ENCODE data around the gene WDR18.

The WDR18 gene

DNA sequence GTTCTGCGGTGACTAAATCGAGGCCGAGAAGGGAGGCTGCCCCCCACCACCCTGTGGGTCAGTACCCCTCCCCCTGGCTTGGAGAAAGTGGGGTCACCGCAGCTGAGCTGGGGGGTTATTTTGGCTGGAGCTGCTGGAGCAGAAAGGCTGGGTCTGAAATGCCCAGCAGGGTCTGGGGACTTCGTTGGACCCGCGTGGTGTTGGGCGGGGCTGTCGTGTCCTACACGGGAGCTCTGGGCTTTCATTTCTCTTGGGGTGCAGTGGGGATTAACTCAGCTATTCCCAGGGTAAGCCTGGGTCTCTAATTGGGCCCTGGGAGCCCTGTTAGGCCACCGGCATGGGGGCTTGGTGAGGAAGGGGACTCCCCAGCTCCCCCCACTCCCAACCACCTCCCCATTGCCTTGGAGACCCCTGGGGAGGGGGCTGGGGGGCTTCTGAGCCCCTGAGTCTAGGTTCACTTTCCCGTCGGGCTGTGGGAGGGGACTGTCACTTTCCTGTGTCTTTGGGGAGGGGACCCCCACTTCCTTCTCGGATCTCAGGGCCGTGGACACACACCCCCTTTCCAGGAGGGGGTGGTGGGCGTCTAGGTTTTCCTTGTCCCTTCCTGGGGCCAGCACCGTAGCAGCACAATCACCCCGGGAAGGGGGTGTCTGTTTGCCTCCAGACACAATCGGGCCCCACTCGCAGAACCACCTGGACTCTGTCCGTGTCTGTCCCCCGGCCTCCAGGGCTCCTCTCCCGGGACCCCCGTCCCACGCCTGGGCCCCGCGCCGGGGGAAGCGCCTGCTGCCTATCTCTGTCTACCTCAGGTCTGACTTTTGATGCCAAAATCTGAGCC, 10.2 kb upstream of the WDR18 start:
- H3K9me3 ChIP-seq (ENCODE audit: control insufficient read depth, insufficient read depth, low read depth, low read length), result peaks cover 5% of the 10 kb centered on the region
- H3K27me3 ChIP-seq (ENCODE audit: control insufficient read depth, insufficient read depth, low read length), result no peaks in the 10 kb centered on the region
- H3K4me3 ChIP-seq (ENCODE audit: low read depth, low read length), result no peak overlapping the region
- peaks cover 29% of the 10 kb centered on the region for H3K36me3 ChIP-seq (ENCODE audit: control insufficient read depth, insufficient read depth, low read length)
- no peak overlapping the region for H3K9ac ChIP-seq (ENCODE audit: low read length)
- H3K4me1 ChIP-seq (ENCODE audit: control insufficient read depth, insufficient read depth, low read length), result peaks cover under 1% of the 10 kb centered on the region; the same call in 1 of the 2 replicates
- H3K27ac ChIP-seq (ENCODE audit: low read depth, low read length), result no peak overlapping the region

DNA sequence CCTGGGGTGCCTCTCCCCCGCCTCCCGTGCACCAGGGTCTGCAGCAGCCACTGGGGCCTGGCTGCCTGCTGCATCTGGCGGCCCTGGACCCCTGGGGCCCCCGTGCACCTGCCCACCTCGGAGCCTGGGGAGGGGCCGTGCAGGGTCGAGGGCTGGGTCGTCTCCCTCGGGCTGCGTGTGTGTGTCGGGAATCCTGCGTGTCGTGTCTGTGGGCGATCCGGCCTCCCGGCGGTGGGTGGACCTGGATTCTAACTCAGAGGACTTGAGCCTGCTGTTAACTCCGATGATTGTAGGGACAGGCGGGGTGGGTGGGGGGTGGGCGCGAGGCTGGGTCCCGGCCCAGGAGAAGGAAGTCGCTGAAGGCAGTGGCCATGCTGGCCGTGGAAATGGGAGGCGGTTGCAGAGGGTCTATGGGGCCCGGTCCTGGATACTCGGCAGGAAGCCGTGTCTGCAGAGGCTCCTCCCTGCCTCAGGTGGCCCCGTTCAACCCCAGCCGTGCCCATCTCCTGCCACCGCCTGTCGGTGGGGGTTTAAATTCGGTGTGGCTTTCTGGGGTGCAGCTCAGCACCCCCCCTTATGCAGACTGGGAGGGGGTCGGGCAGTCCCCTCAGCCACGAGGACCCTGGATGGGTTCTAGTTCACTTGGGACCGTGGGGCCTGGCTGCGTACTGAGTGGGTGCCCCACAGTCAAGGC, 9.4 kb upstream of the WDR18 start:
- Histone ChIP-seq H3K27ac (ENCODE audit: low read depth, low read length) (no peak overlapping the region), H3K36me3 (ENCODE audit: control insufficient read depth, insufficient read depth, low read length) (peaks cover 25% of the 10 kb centered on the region), H3K4me1 (ENCODE audit: control insufficient read depth, insufficient read depth, low read length) (peaks cover 6% of the 10 kb centered on the region; the same call in 1 of the 2 replicates), H3K9me3 (ENCODE audit: control insufficient read depth, insufficient read depth, low read depth, low read length) (peaks cover 5% of the 10 kb centered on the region), H3K4me3 (ENCODE audit: low read depth, low read length) (no peak overlapping the region), H3K27me3 (ENCODE audit: control insufficient read depth, insufficient read depth, low read length) (no peaks in the 10 kb centered on the region), H3K9ac (ENCODE audit: low read length) (no peak overlapping the region)

DNA sequence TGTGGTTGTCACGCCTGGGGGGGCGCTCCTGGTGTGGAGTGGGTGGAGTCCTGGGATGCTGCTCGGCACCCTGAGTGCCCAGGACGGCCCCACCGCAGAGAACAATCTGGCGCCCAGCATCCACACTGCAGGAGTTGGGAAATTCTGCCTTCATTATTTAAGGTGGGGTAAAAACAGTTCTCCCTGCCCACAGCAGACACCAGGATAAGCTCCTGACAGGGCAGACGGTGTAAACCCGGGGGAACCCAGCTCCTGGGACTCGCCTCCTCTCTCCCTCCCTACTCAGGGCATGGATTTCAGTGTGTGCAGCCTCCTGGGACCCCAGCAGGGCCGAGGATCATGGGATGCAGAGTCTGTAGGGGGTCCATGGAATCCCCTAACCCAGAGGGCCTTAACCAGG, 7.7 kb upstream of the WDR18 start:
- H3K9me3 ChIP-seq (ENCODE audit: control insufficient read depth, insufficient read depth, low read depth, low read length), result no peaks in the 10 kb centered on the region
- H3K9ac ChIP-seq (ENCODE audit: low read length), result no peak overlapping the region
- H3K27ac ChIP-seq (ENCODE audit: low read depth, low read length), result no peak overlapping the region
- no peak overlapping the region for H3K4me3 ChIP-seq (ENCODE audit: low read depth, low read length)
- H3K27me3 ChIP-seq (ENCODE audit: control insufficient read depth, insufficient read depth, low read length), result no peaks in the 10 kb centered on the region
- peaks cover 9% of the 10 kb centered on the region for H3K36me3 ChIP-seq (ENCODE audit: control insufficient read depth, insufficient read depth, low read length)
- peaks cover 17% of the 10 kb centered on the region for H3K4me1 ChIP-seq (ENCODE audit: control insufficient read depth, insufficient read depth, low read length)

DNA sequence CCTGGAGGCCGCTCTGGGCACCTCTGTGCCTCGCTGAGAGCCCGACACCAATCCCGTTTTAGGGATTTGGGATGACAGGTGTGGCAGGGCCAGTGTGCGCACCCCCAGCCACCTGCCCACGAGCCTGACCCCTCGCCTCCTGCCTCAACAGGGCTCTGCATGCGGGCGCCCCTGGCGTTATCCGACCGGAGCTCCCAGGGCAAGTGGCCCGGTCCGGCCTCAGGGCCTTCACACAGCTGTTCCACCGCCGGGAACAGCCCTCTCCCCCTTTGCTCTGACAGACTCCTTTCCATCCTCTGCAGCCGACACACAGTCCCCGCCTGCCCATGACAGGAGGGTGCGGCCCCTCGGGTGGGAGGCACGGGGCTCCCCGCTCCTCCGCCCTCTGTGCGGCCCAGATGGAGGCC, 7.1 kb upstream of the WDR18 start:
- H3K9ac ChIP-seq (ENCODE audit: low read length), result no peak overlapping the region
- no peaks in the 10 kb centered on the region for H3K27me3 ChIP-seq (ENCODE audit: control insufficient read depth, insufficient read depth, low read length)
- H3K36me3 ChIP-seq (ENCODE audit: control insufficient read depth, insufficient read depth, low read length), result peaks cover 5% of the 10 kb centered on the region
- H3K27ac ChIP-seq (ENCODE audit: low read depth, low read length), result no peak overlapping the region
- no peaks in the 10 kb centered on the region for H3K9me3 ChIP-seq (ENCODE audit: control insufficient read depth, insufficient read depth, low read depth, low read length)
- peaks cover 17% of the 10 kb centered on the region for H3K4me1 ChIP-seq (ENCODE audit: control insufficient read depth, insufficient read depth, low read length)
- no peak overlapping the region for H3K4me3 ChIP-seq (ENCODE audit: low read depth, low read length)

DNA sequence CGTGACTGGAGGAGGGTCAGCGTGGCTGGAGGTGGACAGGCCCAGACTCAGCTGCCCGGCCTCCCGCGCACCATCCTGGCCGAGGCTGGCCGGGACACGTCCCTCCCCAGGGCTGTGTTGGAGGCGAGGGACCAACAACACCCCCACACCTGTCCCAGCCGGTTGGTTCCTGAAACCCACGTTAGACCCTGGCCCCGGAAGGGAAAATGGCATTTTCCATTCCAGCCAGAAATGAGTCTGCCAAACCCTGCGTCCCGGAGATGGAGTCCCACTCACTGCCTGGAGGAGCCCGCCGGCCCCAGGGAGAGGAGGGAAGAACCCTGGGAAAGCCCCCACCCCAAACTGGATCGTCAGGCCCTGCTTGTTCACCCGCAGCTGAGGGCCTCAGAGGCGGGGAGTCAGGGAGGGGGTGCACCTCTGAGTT, 4.8 kb upstream of the WDR18 start:
- no peak overlapping the region; the same call in 1 of the 2 replicates for H3K27ac ChIP-seq (ENCODE audit: low read depth, low read length)
- H3K4me3 ChIP-seq (ENCODE audit: low read depth, low read length), result no peak overlapping the region
- H3K27me3 ChIP-seq (ENCODE audit: control insufficient read depth, insufficient read depth, low read length), result no peaks in the 10 kb centered on the region
- peaks cover 17% of the 10 kb centered on the region for H3K4me1 ChIP-seq (ENCODE audit: control insufficient read depth, insufficient read depth, low read length)
- no peaks in the 10 kb centered on the region for H3K36me3 ChIP-seq (ENCODE audit: control insufficient read depth, insufficient read depth, low read length)
- no peak overlapping the region for H3K9ac ChIP-seq (ENCODE audit: low read length)
- H3K9me3 ChIP-seq (ENCODE audit: control insufficient read depth, insufficient read depth, low read depth, low read length), result no peaks in the 10 kb centered on the region

DNA sequence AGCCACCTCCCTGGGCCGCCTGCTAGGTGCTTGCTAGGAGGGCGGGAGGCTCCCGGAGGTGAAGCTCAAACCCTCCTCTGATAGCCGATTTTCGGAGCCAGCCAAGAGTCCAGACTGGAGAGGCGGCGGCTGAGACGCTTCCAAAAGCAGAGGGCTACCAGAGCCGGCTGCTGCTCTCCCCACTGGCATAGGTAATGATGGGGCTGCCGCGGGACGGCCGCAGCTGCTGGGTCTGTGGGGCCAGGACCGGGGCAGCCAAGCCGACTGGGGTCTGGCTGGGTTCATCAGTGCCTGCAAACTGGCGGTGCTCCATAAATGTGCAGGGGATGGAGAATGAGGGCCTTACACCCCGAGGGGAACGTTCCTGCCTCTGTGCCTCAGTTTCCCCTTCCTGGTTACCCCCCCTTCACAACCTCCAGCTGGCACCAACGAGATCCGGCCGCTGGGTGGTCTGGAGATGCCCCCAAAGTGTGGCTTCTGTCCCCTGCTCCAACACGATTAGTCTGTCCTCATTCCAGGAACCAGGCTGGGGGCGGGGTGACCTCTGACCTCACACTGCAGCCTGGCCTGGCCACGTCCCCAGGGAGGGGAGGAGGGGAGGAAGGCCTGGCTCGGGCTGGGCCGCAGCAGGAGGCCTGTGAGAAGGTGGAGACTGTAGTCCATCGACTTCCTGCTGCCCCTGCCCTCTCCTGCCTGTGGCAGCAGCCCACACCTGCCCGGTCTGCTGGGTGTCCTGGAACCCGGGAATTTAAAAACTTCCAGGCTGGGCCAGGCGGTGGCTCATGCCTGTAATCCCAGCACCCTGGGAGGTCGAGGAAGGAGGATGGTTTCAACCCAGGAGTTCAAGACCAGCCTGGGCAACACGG, 3.8 kb upstream of the WDR18 start:
- Histone ChIP-seq H3K4me3 (ENCODE audit: low read depth, low read length) (peak overlapping the region; percentile 30; the same call in 1 of the 2 replicates), H3K4me1 (ENCODE audit: control insufficient read depth, insufficient read depth, low read length) (peaks cover 17% of the 10 kb centered on the region), H3K9me3 (ENCODE audit: control insufficient read depth, insufficient read depth, low read depth, low read length) (no peaks in the 10 kb centered on the region), H3K27ac (ENCODE audit: low read depth, low read length) (peak overlapping the region; percentile 42; the same call in 1 of the 2 replicates), H3K27me3 (ENCODE audit: control insufficient read depth, insufficient read depth, low read length) (no peaks in the 10 kb centered on the region), H3K36me3 (ENCODE audit: control insufficient read depth, insufficient read depth, low read length) (no peaks in the 10 kb centered on the region), H3K9ac (ENCODE audit: low read length) (peak overlapping the region; percentile 63)

DNA sequence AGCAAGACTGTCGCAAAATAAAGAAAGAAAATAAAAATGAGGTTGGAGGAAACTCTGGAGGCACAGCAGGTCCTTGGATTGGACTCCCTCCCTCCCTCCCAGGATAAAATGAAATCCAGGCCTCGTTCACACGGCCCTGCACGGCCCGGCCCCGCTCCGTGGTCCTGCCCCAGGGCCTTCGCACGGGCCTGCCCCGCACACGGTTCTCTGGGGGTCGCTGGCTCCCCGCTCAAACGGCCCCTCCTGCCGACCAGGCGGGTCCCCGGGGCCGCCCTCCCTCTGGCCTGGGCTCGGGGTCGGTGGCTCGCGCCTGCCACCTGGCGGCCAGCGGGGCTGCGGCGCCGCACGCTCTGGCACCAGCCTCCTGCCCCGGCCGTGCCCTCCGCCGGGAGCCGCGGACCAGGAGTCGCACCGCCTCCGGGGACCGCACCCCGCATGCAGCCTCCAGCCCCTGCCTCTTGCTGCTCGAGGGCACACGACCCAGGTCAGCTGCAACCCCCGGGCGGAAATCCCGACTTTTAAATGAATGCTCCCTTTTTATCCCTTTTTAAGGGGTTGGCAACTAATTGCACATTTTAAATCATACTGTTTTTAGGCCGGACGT, 1.5 kb upstream of the WDR18 start:
- Histone ChIP-seq H3K4me1 (ENCODE audit: control insufficient read depth, insufficient read depth, low read length) (peaks cover 17% of the 10 kb centered on the region), H3K27ac (ENCODE audit: low read depth, low read length) (no peak overlapping the region), H3K9me3 (ENCODE audit: control insufficient read depth, insufficient read depth, low read depth, low read length) (no peaks in the 10 kb centered on the region), H3K4me3 (ENCODE audit: low read depth, low read length) (peak overlapping the region; percentile 41; the same call in 1 of the 2 replicates), H3K27me3 (ENCODE audit: control insufficient read depth, insufficient read depth, low read length) (no peaks in the 10 kb centered on the region), H3K36me3 (ENCODE audit: control insufficient read depth, insufficient read depth, low read length) (peaks cover 15% of the 10 kb centered on the region), H3K9ac (ENCODE audit: low read length) (no peak overlapping the region)

DNA sequence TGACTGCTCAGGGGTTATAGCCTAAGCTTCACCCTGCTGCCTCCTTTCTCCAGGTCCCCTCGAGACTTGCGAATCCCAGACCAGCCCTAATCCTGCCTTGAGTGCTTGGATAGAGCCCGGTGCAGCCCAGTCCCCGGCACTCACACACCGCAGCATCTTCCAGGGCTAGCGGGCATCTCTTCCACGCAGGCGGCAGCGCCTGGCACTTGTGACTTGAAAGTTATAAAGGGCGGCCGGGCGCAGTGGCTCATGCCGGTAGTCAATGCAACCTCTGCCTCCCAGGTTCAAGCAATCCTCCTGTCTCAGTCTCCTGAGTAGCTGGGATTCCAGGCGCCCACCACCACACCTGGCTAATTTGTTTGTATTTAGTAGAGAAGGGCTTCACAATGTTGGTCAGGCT, 1.9 kb downstream of the WDR18 start:
- no peak overlapping the region for H3K9ac ChIP-seq (ENCODE audit: low read length)
- H3K27me3 ChIP-seq (ENCODE audit: control insufficient read depth, insufficient read depth, low read length), result no peaks in the 10 kb centered on the region
- no peak overlapping the region for H3K4me3 ChIP-seq (ENCODE audit: low read depth, low read length)
- H3K9me3 ChIP-seq (ENCODE audit: control insufficient read depth, insufficient read depth, low read depth, low read length), result no peaks in the 10 kb centered on the region
- peaks cover 19% of the 10 kb centered on the region for H3K4me1 ChIP-seq (ENCODE audit: control insufficient read depth, insufficient read depth, low read length)
- peaks cover 39% of the 10 kb centered on the region for H3K36me3 ChIP-seq (ENCODE audit: control insufficient read depth, insufficient read depth, low read length)
- no peak overlapping the region for H3K27ac ChIP-seq (ENCODE audit: low read depth, low read length)

DNA sequence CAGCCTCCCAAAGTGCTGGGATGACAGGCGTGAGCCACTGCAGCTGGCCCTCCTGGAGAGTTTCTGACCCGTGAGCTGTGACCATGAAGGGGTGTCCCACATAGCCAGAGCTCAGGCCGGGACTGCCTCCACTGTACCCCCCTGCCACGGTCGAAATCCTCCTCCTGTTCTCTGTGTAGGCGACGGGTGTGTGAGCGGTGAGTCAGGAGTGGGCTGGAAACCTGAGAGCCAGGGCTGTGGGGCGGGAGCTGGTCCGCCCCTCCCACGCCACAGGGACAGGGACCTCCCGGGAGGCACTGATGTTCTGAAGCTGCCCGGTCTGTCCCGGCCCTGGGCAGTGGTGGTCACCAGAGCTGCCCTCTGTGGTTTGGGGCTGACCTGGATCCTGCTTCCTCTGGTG, 3.9 kb downstream of the WDR18 start:
- Histone ChIP-seq H3K9ac (ENCODE audit: low read length) (no peak overlapping the region), H3K4me1 (ENCODE audit: control insufficient read depth, insufficient read depth, low read length) (peaks cover 20% of the 10 kb centered on the region), H3K36me3 (ENCODE audit: control insufficient read depth, insufficient read depth, low read length) (peaks cover 42% of the 10 kb centered on the region), H3K4me3 (ENCODE audit: low read depth, low read length) (no peak overlapping the region), H3K9me3 (ENCODE audit: control insufficient read depth, insufficient read depth, low read depth, low read length) (no peaks in the 10 kb centered on the region), H3K27ac (ENCODE audit: low read depth, low read length) (no peak overlapping the region), H3K27me3 (ENCODE audit: control insufficient read depth, insufficient read depth, low read length) (no peaks in the 10 kb centered on the region)

DNA sequence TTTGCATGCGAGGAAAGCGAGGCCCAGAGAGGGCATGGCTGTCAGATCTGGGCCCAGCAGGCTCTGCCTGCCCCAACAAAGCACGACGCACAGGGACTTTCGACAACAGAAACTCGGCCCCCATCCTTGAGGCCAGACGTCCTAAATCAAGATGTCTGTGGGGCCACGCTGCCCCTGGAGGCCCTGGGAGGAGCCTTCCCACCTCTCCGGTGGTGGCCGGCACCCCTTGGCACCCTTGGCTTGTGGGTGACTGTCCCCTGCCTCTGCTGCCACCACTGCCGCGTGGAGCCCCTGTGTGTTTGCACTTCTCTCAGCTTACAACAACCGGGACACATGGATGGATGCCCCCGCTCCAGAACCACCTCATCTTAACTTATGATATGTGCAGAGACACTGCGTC, 4.4 kb downstream of the WDR18 start:
- Histone ChIP-seq H3K36me3 (ENCODE audit: control insufficient read depth, insufficient read depth, low read length) (peaks cover 47% of the 10 kb centered on the region), H3K27me3 (ENCODE audit: control insufficient read depth, insufficient read depth, low read length) (no peaks in the 10 kb centered on the region), H3K27ac (ENCODE audit: low read depth, low read length) (no peak overlapping the region), H3K4me1 (ENCODE audit: control insufficient read depth, insufficient read depth, low read length) (peaks cover 20% of the 10 kb centered on the region), H3K9ac (ENCODE audit: low read length) (no peak overlapping the region), H3K4me3 (ENCODE audit: low read depth, low read length) (no peak overlapping the region), H3K9me3 (ENCODE audit: control insufficient read depth, insufficient read depth, low read depth, low read length) (no peaks in the 10 kb centered on the region)

All from HUES6 (cell line).